Right renal cortex interstitium (tissue), 3 donors: ENCODE results near the gene OR2G2. TPM values are rescaled to one million over a fixed set of nuclear protein-coding genes. Genes with fewer than 3 reads are reported as not detected.

ENCODE experiments used
- polyA plus RNA-seq, 3 donors: library from polyadenylated mRNA; unstranded; fragments of 120-200 nt; gene quantifications; one replicate each; pipeline ENCODE4 v1.2.1, GENCODE V29; 2013; ENCODE audit not compliant: insufficient read length in 3 of 3

Gene OR2G2
- polyA plus RNA-seq, 3 donors, result not detected

Other genes with a start within 250 kb of the OR2G2 start
- 1 to 10 TPM in 2 of 3 donors, under 1 TPM in 1; 0.90 to 1.2 (median 1.0) TPM for gene NLRP3, start 172.2 kb upstream of the OR2G2 start, polyA plus RNA-seq
- gene OR2B11, start 130.3 kb upstream of the OR2G2 start, polyA plus RNA-seq, result under 1 TPM in 2 of 3 donors, not detected in 1; 0.07 to 0.18 TPM
- gene OR2C3, start 51.9 kb upstream of the OR2G2 start, polyA plus RNA-seq, result 1 to 10 TPM in 1 of 3 donors, under 1 TPM in 2; 0.48 to 1.3 (median 0.71) TPM
- 1 to 10 TPM in 1 of 3 donors, under 1 TPM in 2; 0.69 to 1.1 (median 0.71) TPM for gene GCSAML, start 39.2 kb upstream of the OR2G2 start, polyA plus RNA-seq
- not detected for gene OR2G3, start 17.2 kb downstream of the OR2G2 start, polyA plus RNA-seq
- not detected for gene OR13G1, start 91.4 kb downstream of the OR2G2 start, polyA plus RNA-seq
- gene OR6F1, start 128.3 kb downstream of the OR2G2 start, polyA plus RNA-seq, result not detected
- not detected for gene OR14K1, start 150.3 kb downstream of the OR2G2 start, polyA plus RNA-seq
- gene OR14A2, start 159.8 kb downstream of the OR2G2 start, polyA plus RNA-seq, result not detected
- under 1 TPM in 1 of 3 donors, not detected in 2; 0.12 TPM for gene OR1C1, start 172.2 kb downstream of the OR2G2 start, polyA plus RNA-seq
- not detected for gene OR14A16, start 235.8 kb downstream of the OR2G2 start, polyA plus RNA-seq